Peyer's patch (tissue), 4 donors: ENCODE results near the gene PRKRA. TPM values are rescaled to one million over a fixed set of nuclear protein-coding genes. Genes with fewer than 3 reads are reported as not detected.

ENCODE experiments used
- DNase-seq, 3 donors: peaks; one replicate each; pipeline ENCODE4 v3.0.0-alpha.2; 2017 to 2019
- H3K27ac ChIP-seq, 4 donors: fragments of 200-600 bp; sonication (generic); one replicate each; pipeline ENCODE4 v1.5.1; 2016 to 2019
- H3K27me3 ChIP-seq, 2 donors: fragments of 200-600 bp; sonication (generic); one replicate each; pipeline ENCODE4 v1.5.1; 2019
- H3K36me3 ChIP-seq, 3 donors: fragments of 200-600 bp; sonication (generic); one replicate each; pipeline ENCODE4 v1.5.1; 2016 to 2019
- H3K4me1 ChIP-seq, 4 donors: fragments of 200-600 bp; sonication (generic); one replicate each; pipeline ENCODE4 v1.5.1; 2016 to 2019
- H3K4me3 ChIP-seq, 4 donors: fragments of 200-600 bp; sonication (generic); 1 replicate in 3 of 4; 2 replicates in 1 of 4; pipeline ENCODE4 v1.5.1; 2016 to 2019; ENCODE audit warnings: mild to moderate bottlenecking in 1 of 4
- H3K9me3 ChIP-seq, 4 donors: fragments of 200-600 bp; sonication (generic); one replicate each; pipeline ENCODE4 v1.5.1; 2016 to 2019; ENCODE audit warnings: mild to moderate bottlenecking in 1 of 4
- POLR2A ChIP-seq, 2 donors: fragments of 450-650 bp; IDR thresholded peaks; one replicate each; pipeline ENCODE4 v1.5.1; 2017; ENCODE audit warnings: antibody characterized with exemption in 2 of 2, mild to moderate bottlenecking in 2 of 2, moderate library complexity in 2 of 2
- total RNA-seq, 4 donors: library from RNA; depleted of rRNA; stranded (reverse); fragments of >200 nt; gene quantifications; one replicate each; pipeline ENCODE4 v1.1.0, GENCODE V29; 2016
- TF ChIP-seq, protein P1 (sequence below), 6 experiments: fragments of 450-650 bp in 4 of 6; fragments of 200-600 bp in 2 of 6; sonication (generic) in 1 of 6; IDR thresholded peaks; one replicate each; pipeline ENCODE4 v1.5.1; 2017 to 2019; ENCODE audit warnings: antibody characterized with exemption in 6 of 6, mild to moderate bottlenecking in 3 of 6, moderate library complexity in 1 of 6

The PRKRA gene
- total RNA-seq, 4 donors from 2014 or later: 22.4 to 54.9 (median 34.5) TPM

DNA sequence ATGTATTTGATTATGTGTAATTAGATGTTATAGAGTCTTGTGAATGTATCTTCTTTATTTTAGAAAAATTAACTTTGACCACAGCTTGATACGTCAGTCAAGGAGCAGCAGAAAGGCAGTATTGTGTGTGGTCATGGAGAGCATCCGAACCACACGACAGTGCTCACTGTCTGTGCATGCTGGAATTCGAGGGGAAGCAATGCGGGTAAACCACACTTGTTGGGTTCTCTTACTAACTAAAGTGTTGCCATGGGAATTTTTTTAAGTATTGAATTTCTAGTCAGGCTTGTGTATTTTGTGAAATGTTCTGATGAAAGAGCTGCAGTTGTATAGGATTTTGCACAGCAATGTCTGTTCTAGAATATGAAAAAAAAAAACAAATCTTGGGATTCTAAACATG lies 5.0 kb upstream of the PRKRA start:
- no peaks in the 10 kb centered on the region for H3K9me3 ChIP-seq
- H3K27me3 ChIP-seq: no peaks in the 10 kb centered on the region
- no peaks in the 10 kb centered on the region for H3K4me1 ChIP-seq
- no peak overlapping the region for H3K27ac ChIP-seq
- H3K36me3 ChIP-seq: no peaks in the 10 kb centered on the region
- TF ChIP-seq, protein P1, sequence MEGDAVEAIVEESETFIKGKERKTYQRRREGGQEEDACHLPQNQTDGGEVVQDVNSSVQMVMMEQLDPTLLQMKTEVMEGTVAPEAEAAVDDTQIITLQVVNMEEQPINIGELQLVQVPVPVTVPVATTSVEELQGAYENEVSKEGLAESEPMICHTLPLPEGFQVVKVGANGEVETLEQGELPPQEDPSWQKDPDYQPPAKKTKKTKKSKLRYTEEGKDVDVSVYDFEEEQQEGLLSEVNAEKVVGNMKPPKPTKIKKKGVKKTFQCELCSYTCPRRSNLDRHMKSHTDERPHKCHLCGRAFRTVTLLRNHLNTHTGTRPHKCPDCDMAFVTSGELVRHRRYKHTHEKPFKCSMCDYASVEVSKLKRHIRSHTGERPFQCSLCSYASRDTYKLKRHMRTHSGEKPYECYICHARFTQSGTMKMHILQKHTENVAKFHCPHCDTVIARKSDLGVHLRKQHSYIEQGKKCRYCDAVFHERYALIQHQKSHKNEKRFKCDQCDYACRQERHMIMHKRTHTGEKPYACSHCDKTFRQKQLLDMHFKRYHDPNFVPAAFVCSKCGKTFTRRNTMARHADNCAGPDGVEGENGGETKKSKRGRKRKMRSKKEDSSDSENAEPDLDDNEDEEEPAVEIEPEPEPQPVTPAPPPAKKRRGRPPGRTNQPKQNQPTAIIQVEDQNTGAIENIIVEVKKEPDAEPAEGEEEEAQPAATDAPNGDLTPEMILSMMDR (IDR thresholded peaks at IDR 0.05): no peak
- TF ChIP-seq POLR2A (IDR thresholded peaks at IDR 0.05): no peak
- no peak overlapping the region for H3K4me3 ChIP-seq
- DNase-seq: no peak

DNA sequence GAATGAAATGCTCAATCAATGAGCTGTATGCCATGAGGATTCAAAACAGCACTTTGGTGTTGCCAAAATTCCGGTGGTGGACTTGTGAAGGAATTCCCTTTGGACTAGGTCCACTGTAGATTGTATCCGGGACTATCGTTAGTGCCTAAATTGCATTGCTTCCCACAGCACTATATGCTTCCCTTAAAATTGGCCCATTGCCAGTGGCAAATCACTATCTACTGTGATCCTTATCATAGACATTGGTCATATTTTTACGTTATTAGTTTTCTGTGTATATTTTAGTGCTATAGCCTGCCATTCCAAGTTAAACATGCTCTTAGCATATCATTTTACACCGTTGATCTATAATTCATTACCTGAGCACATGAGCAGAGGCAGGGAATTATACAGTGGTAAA lies 1.9 kb upstream of the PRKRA start:
- Histone ChIP-seq H3K4me1 (peaks cover 0 to 23% (median 0%) of the 10 kb centered on the region in 4 donors), H3K36me3 (peaks cover 0 to 4% (median 0%) of the 10 kb centered on the region in 3 donors), H3K27ac (no peak overlapping the region), H3K4me3 (no peak overlapping the region), H3K9me3 (no peaks in the 10 kb centered on the region), H3K27me3 (no peaks in the 10 kb centered on the region)
- DNase-seq: no peak
- TF ChIP-seq, protein P1 (IDR thresholded peaks at IDR 0.05): no peak
- TF ChIP-seq POLR2A (IDR thresholded peaks at IDR 0.05): no peak

DNA sequence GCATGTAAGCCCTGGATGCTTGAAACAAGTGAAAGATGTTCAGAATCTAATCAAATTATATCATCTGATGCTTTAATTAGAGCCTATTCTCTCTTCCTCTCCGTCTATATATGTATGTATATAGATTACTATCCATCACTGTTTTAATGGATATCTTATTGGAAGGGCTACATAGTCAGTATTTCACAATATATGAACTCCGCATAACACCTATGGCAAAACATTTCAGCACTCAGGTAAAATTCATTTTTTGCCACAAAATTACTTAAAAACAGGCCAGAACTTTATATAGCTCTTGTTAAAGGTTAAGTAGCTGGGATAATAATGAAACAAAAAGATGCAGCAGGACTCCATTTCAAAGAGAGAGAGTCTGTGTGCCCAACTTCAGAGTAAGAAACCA lies 1.4 kb upstream of the PRKRA start:
- DNase-seq: no peak
- peak overlapping the region in 2 of 4 donors; percentile 97 to 98 for H3K27ac ChIP-seq

DNA sequence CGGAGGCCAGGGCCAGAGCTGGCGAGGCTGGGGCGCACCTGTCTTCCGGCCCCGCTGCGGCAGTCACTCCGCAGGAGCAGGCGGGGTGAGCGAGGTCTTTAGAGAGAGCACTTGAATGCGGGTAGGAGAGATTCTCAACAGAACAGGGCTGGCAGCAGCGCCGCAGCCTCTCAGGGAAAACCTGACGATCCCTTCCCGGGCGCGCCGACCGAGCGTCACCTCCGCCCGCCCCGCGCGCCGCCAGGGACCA lies 526 bp downstream of the PRKRA start:
- H3K4me1 ChIP-seq: peaks cover 0 to 23% (median 0%) of the 10 kb centered on the region in 4 donors
- H3K9me3 ChIP-seq: no peaks in the 10 kb centered on the region
- H3K36me3 ChIP-seq: peaks cover 0 to 21% (median 0%) of the 10 kb centered on the region in 3 donors
- no peak for TF ChIP-seq POLR2A (IDR thresholded peaks at IDR 0.05)
- TF ChIP-seq, protein P1 (IDR thresholded peaks at IDR 0.05): no peak
- peak overlapping the region; percentile 97 to 99 (median 98) for H3K27ac ChIP-seq
- H3K4me3 ChIP-seq: peak overlapping the region; percentile 85 to 94 (median 90)
- peak in 2 of 3 donors; percentile 73 to 90 for DNase-seq
- H3K27me3 ChIP-seq: no peaks in the 10 kb centered on the region

More for the DNA sequence above, 1.4 kb upstream of the PRKRA start:
- TF ChIP-seq POLR2A (IDR thresholded peaks at IDR 0.05): no peak
- TF ChIP-seq, protein P1 (IDR thresholded peaks at IDR 0.05): no peak
- Histone ChIP-seq H3K4me1 (peaks cover 0 to 23% (median 0%) of the 10 kb centered on the region in 4 donors), H3K36me3 (peaks cover 0 to 6% (median 0%) of the 10 kb centered on the region in 3 donors), H3K27me3 (no peaks in the 10 kb centered on the region), H3K9me3 (no peaks in the 10 kb centered on the region), H3K4me3 (no peak overlapping the region)

DNA sequence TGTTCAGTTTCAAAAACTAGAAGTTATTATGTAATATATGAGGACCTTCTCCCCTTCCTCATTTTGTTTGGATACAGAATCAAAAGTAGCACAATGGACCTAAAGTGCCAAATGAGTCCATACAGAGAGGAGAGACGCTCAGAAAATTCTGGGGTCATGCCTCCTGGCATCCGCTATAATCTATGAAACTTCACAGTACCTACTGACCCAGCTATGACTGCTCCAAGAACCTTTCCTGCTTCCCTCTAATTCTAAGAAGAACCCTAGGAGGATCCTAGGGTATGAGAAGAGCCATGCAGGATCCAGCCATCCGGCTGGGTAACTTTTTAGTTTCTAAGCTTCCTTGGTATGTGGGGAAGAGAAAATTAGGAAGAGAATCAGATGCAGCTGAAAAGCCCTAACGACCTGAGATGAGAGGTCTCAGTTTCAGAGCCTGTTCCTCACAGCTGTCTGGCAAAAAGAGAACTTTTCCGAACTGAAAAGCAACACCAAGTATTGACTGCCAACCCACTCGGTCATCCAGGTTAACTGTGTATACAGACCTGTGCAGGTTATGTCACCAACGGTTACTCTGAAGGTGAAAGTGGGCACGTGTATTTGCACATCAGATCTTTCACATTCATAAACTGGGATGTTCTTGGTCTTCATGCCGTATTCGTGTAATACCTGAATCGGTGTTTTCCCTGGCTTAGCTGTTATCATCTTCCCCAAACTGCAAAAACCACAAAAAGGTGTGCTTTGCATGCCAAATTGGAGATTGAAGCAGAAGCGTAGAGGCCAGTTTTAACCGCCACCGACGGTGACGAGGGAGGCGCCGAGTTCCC lies 1.1 kb downstream of the PRKRA start:
- TF ChIP-seq, protein P1 (IDR thresholded peaks at IDR 0.05): no peak
- TF ChIP-seq POLR2A (IDR thresholded peaks at IDR 0.05): no peak
- Histone ChIP-seq H3K27ac (peak overlapping the region; percentile 97 to 99 (median 98)), H3K9me3 (no peaks in the 10 kb centered on the region), H3K4me3 (peak overlapping the region; percentile 85 to 94 (median 90)), H3K4me1 (peaks cover 0 to 23% (median 0%) of the 10 kb centered on the region in 4 donors), H3K36me3 (peaks cover 0 to 27% (median 0%) of the 10 kb centered on the region in 3 donors), H3K27me3 (no peaks in the 10 kb centered on the region)
- no peak for DNase-seq
